ENCODE data around the gene PRKAG1. TPM values are rescaled to one million over a fixed set of nuclear protein-coding genes. Genes with fewer than 3 reads are reported as not detected.

The PRKAG1 gene
- polyA plus RNA-seq, 3 donors = 35.9 to 58.9 (median 50.1) TPM

DNA sequence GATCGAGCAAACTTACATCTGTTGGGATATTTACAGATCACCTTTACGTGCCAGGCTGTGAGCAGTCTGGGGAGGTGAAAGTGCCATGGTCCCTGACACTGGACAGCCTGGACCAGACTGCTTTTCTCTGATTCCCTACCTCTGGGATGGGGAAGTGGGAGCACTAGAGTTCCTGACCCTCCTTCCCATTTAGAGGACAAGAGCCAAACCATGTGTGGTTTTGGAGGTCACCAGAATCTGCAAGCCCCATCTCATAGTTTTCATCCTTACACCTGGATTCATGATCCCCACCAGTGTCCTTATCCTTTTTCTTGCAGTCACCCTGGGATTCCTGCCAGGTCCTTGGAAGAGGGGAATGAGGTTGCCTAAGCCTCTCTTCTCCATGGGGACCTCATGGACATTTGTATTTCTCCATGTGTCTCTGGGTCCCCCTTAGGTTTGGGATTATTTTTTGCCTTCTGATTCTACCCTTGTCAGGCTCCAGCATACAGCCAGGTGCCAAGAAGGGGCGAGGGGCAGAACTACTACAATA, 45.6 kb downstream of the PRKAG1 start:
- Mint-ChIP-seq H3K36me3 (peaks cover 10 to 23% of the 10 kb centered on the region in 2 donors), H3K9me3 (peaks cover 0 to 21% (median 16%) of the 10 kb centered on the region in 7 donors), H3K27me3 (ENCODE audit: low read depth in 3 of 3) (peaks cover 86 to 96% (median 88%) of the 10 kb centered on the region in 3 donors), H3K4me3 (peak overlapping the region in 1 of 2 donors; percentile 76), H3K27ac (no peak overlapping the region), H3K4me1 (peaks cover 48% of the 10 kb centered on the region)
- Histone ChIP-seq H3K4me1 (ENCODE audit: control insufficient read depth in 1 of 2, insufficient read depth in 2 of 2, low read length in 2 of 2) (peaks cover 40 to 52% of the 10 kb centered on the region in 2 donors), H3K27me3 (ENCODE audit: control insufficient read depth in 2 of 2, insufficient read depth in 2 of 2, low read length in 2 of 2) (peaks cover 51 to 96% of the 10 kb centered on the region in 2 donors), H3K4me3 (replicated peaks in 1 of 3; ENCODE audit: low read depth in 2 of 3, low read length in 3 of 3) (no peak overlapping the region), H3K4me2 (replicated peaks; ENCODE audit: extremely low read depth, low read length, poor library complexity, severe bottlenecking) (peak overlapping the region; percentile 23), H4K20me1 (ENCODE audit: insufficient read depth, low read length) (peaks cover 10% of the 10 kb centered on the region), H2AFZ (ENCODE audit: insufficient read depth, low read depth, low read length, poor library complexity, severe bottlenecking) (no peak overlapping the region), H3K79me2 (ENCODE audit: insufficient read depth, low read length) (no peaks in the 10 kb centered on the region), H3K27ac (ENCODE audit: low read depth in 1 of 2, low read length in 2 of 2) (no peak overlapping the region), H3K9ac (ENCODE audit: insufficient read depth, low read length, poor library complexity, severe bottlenecking) (no peak overlapping the region), H3K36me3 (replicated peaks in 1 of 2; ENCODE audit: control insufficient read depth in 1 of 2, insufficient read depth in 2 of 2, low read length in 2 of 2) (no peaks in the 10 kb centered on the region), H3K9me3 (replicated peaks in 1 of 2; ENCODE audit: control insufficient read depth in 1 of 2, insufficient read depth in 1 of 2, low read length in 2 of 2) (peaks cover 0 to 25% of the 10 kb centered on the region in 2 donors)
- intact Hi-C loops (cut with micrococcal nuclease) = loop anchor here in 1 of 2 donors (10.0 kb wide), 1 partner anchor 118 kb away; the partner anchor contains the start of gene DDX23
- 0% methylated on average over 1 of the region's 3 CpGs for WGBS (ENCODE audit: insufficient coverage)
- DNase-seq = no peak
- TF ChIP-seq, protein P1, sequence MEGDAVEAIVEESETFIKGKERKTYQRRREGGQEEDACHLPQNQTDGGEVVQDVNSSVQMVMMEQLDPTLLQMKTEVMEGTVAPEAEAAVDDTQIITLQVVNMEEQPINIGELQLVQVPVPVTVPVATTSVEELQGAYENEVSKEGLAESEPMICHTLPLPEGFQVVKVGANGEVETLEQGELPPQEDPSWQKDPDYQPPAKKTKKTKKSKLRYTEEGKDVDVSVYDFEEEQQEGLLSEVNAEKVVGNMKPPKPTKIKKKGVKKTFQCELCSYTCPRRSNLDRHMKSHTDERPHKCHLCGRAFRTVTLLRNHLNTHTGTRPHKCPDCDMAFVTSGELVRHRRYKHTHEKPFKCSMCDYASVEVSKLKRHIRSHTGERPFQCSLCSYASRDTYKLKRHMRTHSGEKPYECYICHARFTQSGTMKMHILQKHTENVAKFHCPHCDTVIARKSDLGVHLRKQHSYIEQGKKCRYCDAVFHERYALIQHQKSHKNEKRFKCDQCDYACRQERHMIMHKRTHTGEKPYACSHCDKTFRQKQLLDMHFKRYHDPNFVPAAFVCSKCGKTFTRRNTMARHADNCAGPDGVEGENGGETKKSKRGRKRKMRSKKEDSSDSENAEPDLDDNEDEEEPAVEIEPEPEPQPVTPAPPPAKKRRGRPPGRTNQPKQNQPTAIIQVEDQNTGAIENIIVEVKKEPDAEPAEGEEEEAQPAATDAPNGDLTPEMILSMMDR (IDR thresholded peaks at IDR 0.05) = no peak

DNA sequence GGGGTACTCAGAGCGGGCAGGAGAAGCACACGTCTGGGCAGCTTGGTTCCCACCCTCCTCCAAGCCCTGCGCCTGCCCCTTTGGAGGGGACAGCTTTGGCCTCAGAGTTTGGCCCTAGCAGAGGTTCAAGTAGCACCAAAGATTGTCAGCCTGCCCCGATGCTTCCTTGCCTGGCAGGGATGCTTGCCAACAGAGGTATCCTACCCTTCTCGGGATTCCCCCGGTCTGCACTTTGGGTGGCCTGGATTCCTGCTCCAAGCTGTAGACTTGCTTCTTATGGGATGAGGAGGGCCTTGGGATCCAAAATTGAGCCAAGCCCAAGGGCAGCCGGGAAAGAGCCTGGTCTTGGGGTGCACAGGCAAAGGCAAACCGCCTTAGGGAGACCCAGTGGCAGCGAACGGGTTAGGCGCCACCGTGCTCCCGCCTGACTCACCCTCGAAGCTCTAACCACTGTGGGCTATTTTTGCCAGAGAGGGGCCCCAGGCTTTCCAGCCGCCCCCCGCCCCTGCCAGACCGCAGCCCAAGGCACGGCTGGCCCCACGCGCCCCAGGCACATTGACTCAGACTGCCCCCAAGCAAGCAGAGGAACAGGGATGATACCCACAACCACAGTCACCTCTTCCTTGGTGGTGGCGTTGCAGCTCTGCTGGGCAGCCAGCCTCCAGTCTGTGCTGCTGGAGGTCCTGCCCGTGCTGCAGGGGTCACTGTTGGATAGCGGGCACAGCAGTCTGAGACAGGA, 46.2 kb downstream of the PRKAG1 start:
- 5% methylated on average over 23 of the region's 23 CpGs for WGBS (ENCODE audit: insufficient coverage)
- Mint-ChIP-seq H3K36me3 (peaks cover 6 to 18% of the 10 kb centered on the region in 2 donors), H3K27ac (no peak overlapping the region), H3K4me3 (peak overlapping the region in 1 of 2 donors; percentile 76), H3K9me3 (peaks cover 0 to 20% (median 14%) of the 10 kb centered on the region in 7 donors), H3K27me3 (ENCODE audit: low read depth in 3 of 3) (peaks cover 82 to 92% (median 82%) of the 10 kb centered on the region in 3 donors), H3K4me1 (peaks cover 43% of the 10 kb centered on the region)
- no peak overlapping the region for H3K27ac ChIP-seq (ENCODE audit: low read depth in 1 of 2, low read length in 2 of 2)
- H3K9ac ChIP-seq (ENCODE audit: insufficient read depth, low read length, poor library complexity, severe bottlenecking) = no peak overlapping the region
- TF ChIP-seq, protein P1 (IDR thresholded peaks at IDR 0.05) = no peak
- DNase-seq = peak in 1 of 3 donors; percentile 33
- no peak overlapping the region for H2AFZ ChIP-seq (ENCODE audit: insufficient read depth, low read depth, low read length, poor library complexity, severe bottlenecking)
- intact Hi-C loops (cut with micrococcal nuclease) = loop anchor here in 1 of 2 donors (10.0 kb wide), 1 partner anchor 118 kb away; the partner anchor contains the start of gene DDX23
- H4K20me1 ChIP-seq (ENCODE audit: insufficient read depth, low read length) = peaks cover 10% of the 10 kb centered on the region
- H3K4me2 ChIP-seq (replicated peaks; ENCODE audit: extremely low read depth, low read length, poor library complexity, severe bottlenecking) = no peak overlapping the region
- H3K4me1 ChIP-seq (ENCODE audit: control insufficient read depth in 1 of 2, insufficient read depth in 2 of 2, low read length in 2 of 2) = peaks cover 35 to 45% of the 10 kb centered on the region in 2 donors
- peak overlapping the region in 1 of 3 experiments; percentile 58 for H3K4me3 ChIP-seq (replicated peaks in 1 of 3; ENCODE audit: low read depth in 2 of 3, low read length in 3 of 3)
- H3K9me3 ChIP-seq (replicated peaks in 1 of 2; ENCODE audit: control insufficient read depth in 1 of 2, insufficient read depth in 1 of 2, low read length in 2 of 2) = peaks cover 0 to 22% of the 10 kb centered on the region in 2 donors
- no peaks in the 10 kb centered on the region for H3K36me3 ChIP-seq (replicated peaks in 1 of 2; ENCODE audit: control insufficient read depth in 1 of 2, insufficient read depth in 2 of 2, low read length in 2 of 2)
- peaks cover 48 to 90% of the 10 kb centered on the region in 2 donors for H3K27me3 ChIP-seq (ENCODE audit: control insufficient read depth in 2 of 2, insufficient read depth in 2 of 2, low read length in 2 of 2)
- no peaks in the 10 kb centered on the region for H3K79me2 ChIP-seq (ENCODE audit: insufficient read depth, low read length)
